ENCODE measurements around the gene TMEM63B.
"Not testable (repeated sequence)": the region's sequence is repeated elsewhere in the genome, so short reads cannot be mapped to it uniquely, and the experiment has no call there.

Gene TMEM63B

DNA sequence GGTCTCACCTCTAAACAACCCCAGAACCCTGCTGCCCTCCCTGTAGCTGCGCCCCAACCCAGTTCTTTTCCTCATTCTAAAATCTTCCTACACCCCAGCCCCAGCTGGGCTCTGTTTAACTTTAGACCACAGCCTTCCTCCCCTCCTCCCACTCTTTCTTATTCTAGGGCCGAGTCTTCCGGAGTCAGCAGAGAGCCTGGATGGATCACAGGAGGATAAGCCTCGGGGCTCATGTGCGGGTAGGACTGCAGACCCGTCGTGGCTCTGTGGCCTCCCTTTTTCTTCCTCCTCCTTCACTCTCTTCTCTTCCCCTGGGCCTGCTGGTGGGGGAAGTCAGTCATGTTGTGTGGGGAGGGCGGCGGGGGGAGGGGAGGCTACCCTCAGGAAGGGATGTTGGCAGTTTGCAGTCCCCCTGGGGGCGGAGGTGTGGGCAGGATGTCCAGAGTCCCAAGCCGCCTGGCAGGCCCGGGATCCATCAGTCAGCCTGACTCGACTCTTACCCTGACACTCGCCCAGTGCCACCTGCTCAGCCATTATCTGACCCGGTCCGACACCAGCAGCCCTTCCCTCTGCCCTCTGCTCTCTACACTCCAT, 39.3 kb downstream of the TMEM63B start:
- DNase-seq (ENCODE audit: insufficient read length, low spot score): no peak
- no peak for FAIRE-seq

DNA sequence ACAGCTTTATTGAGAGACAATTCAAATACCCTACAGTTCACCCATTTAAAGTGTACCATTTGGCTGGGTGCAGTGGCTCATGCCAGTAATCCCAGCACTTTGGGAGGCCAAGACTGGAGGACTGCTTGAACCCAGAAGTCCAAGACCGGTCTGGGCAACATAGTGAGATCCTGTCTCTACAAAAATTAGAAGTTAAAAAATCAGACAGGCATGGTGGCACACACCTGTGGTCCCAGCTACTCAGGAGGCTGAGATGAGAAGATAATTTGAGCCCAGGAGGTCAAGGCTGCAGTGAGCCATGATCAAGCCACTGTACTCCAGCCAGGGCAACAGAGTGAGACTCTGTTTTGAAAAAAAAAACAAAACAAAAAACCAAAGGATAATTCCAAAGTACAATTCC, 40.2 kb downstream of the TMEM63B start:
- no peak for DNase-seq (ENCODE audit: insufficient read length, low spot score)
- no peak for FAIRE-seq

DNA sequence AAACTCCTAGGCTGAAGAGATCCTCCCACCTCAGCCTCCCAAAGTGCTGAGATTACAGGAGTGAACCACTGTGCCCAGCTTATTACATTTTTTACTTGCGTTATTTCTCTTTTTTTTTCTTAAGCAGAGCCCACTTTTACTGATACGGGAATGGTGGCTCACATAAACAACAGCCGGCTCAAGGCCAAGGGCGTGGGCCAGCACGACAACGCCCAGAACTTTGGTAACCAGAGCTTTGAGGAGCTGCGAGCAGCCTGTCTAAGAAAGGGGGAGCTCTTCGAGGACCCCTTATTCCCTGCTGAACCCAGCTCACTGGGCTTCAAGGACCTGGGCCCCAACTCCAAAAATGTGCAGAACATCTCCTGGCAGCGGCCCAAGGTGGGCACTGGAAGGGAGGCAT, 41.8 kb downstream of the TMEM63B start:
- DNase-seq (ENCODE audit: insufficient read length, low spot score): no peak
- FAIRE-seq: no peak

DNA sequence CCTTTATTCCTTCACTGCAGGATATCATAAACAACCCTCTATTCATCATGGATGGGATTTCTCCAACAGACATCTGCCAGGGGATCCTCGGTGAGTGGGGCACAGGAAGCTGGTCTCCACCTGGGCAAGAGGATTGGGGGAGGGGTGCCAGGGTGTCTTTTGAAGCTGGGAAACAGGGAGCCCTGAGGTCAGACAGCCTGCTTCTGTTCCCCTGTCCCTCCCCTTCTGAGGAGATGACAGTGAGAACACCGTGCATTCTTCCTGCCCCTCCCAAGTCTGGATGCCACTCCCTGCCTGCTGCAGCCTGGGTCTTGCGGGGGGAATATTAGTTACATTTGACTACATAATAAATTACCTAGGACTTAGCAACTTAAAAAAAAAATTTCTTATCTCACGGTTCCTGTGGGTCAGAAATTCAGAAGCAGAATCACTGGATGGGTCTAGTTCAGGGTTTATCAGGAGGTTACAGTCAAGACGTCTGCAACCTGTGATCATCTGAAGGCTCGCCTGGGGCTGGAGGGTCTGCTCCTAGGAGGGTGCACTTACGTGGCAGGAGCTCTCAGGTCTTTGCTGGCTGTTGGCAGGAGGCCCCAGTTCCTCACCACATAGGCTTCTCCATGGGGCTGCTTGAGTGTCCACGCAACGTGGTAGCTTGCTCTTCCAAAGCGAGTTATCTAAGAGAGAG, 42.7 kb downstream of the TMEM63B start:
- no peak for FAIRE-seq
- no peak for DNase-seq (ENCODE audit: insufficient read length, low spot score)

DNA sequence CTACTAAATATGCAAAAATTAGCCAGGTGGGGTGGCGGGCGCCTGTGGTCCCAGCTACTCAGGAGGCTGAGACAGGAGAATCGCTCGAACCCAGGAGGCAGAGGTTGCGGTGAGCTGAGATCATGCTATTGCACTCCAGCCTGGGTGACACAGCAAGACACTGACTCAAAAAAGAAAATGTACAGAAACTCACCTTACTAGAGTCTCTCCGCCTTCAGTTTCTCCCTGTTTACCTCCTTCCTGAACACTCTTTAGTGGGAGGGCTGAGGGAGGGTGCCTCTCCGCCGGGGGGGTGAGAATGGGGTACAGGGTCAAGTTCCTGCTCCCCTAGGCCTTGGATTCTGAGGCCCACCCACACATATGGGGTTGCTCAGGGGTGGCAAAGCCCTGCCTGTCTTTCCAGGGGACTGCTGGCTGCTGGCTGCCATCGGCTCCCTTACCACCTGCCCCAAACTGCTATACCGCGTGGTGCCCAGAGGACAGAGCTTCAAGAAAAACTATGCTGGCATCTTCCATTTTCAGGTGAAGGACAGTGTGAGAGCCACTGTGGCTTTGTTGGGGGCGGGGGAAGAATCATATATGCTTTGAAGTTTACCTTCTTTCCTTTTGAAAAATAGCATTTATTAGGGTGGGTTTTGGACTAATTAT, 44.7 kb downstream of the TMEM63B start:
- no peak for DNase-seq (ENCODE audit: insufficient read length, low spot score)
- no peak for FAIRE-seq

DNA sequence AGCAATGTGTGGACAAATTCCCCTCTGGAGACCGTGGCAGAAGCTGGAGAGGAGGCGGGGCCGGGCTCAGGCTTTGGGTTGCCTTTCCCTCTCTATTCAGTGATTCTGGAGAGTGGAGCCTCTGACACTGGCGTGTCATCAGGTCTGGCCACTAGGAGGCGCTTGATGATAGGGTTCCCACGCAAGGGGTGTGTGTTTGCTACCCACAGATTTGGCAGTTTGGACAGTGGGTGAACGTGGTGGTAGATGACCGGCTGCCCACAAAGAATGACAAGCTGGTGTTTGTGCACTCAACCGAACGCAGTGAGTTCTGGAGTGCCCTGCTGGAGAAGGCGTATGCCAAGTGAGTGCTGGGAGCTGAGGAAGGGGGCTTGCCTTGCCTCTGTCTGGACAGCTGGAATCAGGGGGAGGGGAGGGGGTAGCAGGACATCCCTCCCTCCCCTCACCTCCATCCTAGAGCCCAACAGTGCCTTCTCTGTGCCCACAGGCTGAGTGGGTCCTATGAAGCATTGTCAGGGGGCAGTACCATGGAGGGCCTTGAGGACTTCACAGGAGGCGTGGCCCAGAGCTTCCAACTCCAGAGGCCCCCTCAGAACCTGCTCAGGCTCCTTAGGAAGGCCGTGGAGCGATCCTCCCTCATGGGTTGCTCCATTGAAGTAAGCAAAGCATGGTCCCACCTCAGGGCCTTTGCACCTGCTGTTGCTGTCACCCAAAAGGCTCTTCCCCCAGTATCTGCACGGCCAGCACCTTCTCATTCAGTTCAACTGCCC, 45.6 kb downstream of the TMEM63B start:
- FAIRE-seq (peak; percentile 13), DNase-seq (ENCODE audit: insufficient read length, low spot score) (peak; percentile 94)

DNA sequence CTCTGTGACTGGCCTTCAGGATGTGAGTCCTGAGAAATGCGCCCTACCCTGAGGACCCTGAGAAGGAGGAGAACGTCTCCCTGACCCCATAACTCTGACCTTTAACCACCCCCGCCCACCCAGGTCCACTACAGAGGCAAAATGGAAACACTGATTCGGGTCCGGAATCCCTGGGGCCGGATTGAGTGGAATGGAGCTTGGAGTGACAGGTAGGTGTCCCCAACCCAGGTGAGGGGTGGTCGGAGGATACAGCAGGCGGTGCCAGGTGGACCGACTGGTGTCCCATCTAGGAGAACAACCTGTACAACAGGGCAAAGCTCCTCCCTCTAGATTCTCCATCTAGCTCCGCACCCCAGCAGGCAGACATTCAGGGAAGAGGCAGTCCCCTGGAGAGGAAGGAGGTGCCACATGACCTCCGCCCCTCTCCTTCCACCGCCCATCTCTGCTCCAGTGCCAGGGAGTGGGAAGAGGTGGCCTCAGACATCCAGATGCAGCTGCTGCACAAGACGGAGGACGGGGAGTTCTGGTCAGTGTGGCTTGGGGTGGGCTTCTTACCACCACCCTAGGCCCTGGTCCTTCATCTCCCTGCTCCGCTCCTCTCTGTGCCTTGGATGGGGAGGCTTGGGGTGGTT, 48.9 kb downstream of the TMEM63B start:
- FAIRE-seq: no peak
- no peak for DNase-seq (ENCODE audit: insufficient read length, low spot score)

DNA sequence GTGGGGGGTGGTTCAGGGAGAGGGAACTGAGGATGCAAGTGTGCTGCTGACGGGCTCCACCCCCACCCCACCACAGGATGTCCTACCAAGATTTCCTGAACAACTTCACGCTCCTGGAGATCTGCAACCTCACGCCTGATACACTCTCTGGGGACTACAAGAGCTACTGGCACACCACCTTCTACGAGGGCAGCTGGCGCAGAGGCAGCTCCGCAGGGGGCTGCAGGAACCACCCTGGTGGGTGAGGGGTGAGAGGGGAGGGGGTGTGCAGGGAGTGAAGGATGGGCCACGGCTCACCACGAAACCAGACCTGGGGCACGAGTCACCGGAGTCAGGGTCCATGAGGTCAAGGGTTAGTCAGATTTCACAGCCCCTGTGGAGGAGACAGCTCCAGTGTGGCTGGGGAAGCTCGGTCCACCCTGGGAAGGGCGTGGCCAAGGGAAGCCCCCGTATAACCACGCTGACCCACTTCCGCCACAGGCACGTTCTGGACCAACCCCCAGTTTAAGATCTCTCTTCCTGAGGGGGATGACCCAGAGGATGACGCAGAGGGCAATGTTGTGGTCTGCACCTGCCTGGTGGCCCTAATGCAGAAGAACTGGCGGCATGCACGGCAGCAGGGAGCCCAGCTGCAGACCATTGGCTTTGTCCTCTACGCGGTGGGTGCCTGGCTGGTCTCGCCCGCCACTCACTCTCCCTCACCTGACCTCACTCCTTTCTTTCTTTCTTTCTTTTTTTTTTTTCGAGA, 49.6 kb downstream of the TMEM63B start:
- DNase-seq (ENCODE audit: insufficient read length, low spot score): no peak
- no peak for FAIRE-seq

DNA sequence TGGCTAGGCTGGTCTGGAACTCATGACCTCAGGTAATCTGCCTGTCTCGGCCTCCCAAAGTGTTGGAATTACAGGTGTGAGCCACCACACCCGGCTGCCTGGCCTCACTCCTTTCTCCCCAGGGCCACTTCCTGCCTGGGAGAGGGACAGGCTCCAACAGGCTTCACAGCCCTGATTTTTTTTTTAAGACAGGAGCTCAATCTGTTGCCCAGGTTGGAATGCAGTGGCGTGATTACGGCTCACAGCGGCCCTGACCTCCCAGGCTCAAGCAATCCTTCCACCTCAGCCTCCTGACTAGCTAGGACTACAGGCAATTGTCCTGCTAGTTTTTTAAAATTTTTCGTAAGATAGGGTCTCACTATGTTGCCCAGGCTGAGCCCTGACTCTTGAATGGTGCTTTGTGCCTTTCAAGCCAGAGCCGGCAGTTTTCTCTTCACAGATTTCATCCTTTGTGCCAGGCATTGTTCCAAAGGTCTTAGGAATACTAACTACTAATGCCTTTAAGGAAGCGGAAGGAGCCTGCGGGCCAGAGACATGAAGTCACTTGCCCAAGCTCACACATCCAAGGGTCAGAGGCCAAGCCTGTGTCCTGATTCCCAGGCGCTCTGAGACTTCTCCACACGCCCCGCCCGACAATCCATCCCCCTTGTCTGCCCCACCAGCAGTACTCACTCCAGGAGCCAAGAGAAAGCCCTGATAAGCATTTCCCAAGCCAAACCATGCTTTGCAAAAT, 50.5 kb downstream of the TMEM63B start:
- DNase-seq (ENCODE audit: insufficient read length, low spot score): no peak
- FAIRE-seq: no peak

DNA sequence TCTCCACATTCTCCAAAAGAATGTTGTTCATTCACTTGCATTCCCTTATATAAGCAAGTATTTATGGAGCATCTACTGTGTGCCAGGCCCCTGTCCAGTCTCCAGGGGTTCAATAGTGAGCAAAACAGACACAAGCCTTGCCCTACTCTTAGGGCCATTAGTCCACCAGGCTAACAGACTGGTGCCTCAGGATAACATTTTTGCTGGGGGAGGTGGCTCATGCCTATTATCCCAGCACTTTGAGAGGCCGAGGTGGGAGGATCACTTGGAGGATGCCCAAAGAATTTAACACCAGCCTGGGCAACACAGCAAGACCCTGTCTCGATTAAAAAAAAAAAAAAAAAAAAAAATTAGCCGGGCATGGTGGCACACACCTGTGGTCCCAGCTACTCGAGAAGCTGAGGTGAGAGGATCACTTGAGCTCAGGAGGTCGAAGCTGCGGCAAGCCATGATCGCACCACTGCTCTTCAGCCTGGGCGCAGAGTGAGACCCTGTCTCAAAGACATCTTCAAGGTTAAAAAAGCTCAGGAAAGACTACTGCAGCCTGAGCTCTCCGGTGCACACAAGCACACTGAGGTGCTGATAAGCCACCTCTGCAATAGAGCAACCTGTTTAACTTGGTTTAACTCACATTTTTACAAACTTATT, 51.2 kb downstream of the TMEM63B start:
- DNase-seq (ENCODE audit: insufficient read length, low spot score) (no peak), FAIRE-seq (no peak)

DNA sequence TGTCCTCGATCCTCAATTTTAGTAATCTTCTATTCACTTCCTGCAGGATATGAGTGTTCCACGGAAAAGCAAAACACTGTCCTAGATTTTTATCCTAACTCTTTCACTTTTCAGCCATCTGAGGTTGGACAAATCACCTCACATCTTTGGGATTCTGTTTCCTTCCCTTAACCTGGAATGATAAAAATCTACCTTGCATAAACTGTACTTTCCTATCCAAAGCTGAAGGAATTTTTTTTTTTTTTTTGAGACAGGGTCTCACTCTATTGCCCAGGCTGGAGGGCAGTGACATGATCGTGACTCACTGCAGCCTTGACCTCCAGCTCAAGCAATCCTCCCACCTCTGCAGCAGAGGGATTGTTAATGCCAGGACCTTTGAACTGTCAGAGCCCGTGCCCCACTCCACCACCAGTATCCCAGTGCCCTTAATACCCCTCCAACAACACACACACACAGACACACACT, 51.8 kb downstream of the TMEM63B start:
- FAIRE-seq: no peak
- no peak for DNase-seq (ENCODE audit: insufficient read length, low spot score)

DNA sequence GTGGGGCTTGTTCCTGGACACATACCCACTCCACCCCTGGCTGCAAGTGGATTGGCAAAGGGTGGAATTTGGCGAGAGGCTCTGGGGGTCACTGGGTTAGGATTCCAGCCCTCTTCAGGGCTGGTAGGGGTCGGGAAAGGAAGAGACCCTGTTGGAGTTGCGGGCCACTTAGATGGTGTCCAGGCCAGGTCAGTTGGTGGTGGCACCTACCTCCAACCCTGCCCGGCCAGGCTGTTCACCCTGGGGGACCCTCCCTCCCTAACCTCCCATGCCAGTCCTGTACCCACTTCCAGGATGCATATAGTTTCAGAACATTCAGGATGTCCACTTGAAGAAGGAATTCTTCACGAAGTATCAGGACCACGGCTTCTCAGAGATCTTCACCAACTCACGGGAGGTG, 52.3 kb downstream of the TMEM63B start:
- FAIRE-seq (no peak), DNase-seq (ENCODE audit: insufficient read length, low spot score) (no peak)

DNA sequence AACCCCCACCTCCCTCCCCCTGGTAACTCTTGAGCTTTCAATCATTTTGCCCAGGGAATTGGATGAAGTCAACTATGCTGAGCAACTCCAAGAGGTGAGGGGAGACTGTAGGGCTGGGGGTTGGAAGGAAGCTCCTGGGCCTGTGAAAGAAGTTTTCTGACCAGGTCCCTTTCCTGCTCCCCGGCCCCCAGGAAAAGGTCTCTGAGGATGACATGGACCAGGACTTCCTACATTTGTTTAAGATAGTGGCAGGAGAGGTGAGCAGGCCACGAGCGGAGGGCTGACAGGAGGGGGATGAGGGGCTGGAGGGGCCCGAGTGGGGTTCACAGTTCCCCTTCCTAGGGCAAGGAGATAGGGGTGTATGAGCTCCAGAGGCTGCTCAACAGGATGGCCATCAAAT, 53.1 kb downstream of the TMEM63B start:
- DNase-seq (ENCODE audit: insufficient read length, low spot score) (no peak), FAIRE-seq (no peak)

DNA sequence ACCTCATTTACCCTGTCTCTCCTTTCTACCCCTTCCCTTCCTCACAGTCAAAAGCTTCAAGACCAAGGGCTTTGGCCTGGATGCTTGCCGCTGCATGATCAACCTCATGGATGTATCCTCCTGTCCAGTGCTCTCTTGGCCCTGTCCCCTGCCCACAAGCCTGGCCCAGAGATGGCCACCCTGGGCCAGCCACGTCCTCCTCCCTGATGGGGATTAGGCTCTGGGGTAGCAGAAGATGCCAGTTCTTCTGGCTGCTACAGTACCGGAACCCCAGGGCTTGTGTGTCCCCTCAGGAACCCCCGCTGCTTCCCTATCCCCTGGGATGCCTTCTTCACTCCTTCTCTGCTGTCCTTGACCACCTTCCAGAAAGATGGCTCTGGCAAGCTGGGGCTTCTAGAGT, 53.5 kb downstream of the TMEM63B start:
- FAIRE-seq (no peak), DNase-seq (ENCODE audit: insufficient read length, low spot score) (no peak)

DNA sequence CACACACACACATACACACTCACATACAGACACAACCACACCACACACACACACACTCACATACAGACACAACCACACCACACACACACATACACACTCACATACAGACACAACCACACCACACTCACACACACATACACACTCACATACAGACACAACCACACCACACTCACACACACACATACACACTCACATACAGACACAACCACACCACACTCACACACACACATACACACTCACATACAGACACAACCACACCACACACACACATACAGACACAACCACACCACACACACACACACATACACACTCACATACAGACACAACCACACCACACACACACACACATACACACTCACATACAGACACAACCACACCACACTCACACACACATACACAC, 54.4 kb downstream of the TMEM63B start:
- DNase-seq (ENCODE audit: insufficient read length, low spot score); FAIRE-seq: not testable (repeated sequence)

DNA sequence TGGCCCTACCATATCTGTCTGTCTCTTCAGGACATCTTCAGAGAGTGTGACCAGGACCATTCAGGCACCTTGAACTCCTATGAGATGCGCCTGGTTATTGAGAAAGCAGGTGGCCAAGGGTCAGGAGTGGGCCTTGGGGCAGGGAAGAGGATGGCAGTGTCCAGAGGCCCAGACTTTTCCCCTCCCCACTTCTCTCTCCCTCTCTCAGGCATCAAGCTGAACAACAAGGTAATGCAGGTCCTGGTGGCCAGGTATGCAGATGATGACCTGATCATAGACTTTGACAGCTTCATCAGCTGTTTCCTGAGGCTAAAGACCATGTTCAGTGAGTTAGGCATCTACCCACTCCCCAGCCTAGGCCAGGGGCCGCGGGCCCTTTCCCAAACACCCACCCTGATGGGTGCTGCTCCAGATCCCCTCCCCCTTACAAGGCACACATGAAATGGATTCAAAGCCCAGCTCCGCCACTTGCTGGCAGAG, 55.6 kb downstream of the TMEM63B start:
- FAIRE-seq: no peak
- no peak for DNase-seq (ENCODE audit: insufficient read length, low spot score)

DNA sequence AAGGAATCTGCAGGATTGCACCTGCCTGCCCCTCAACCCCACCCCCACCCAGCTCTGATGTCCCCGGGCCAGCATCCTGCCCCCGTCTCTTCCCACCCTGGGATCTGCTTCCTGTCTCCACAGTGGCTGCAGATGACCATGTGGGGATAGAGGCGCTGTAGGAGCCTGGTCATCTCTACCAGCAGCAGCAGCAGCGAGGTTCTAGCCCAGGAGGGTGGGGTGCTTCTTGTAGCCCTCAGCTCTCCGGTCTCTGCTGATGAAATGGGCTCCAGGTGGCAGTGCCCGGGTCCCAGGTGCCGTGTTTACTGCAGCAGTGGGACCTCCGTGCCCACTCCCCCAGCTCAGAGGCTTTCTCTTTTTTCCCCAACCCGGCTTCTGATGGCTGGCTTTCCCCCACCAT, 56.4 kb downstream of the TMEM63B start:
- FAIRE-seq: no peak
- no peak for DNase-seq (ENCODE audit: insufficient read length, low spot score)

DNA sequence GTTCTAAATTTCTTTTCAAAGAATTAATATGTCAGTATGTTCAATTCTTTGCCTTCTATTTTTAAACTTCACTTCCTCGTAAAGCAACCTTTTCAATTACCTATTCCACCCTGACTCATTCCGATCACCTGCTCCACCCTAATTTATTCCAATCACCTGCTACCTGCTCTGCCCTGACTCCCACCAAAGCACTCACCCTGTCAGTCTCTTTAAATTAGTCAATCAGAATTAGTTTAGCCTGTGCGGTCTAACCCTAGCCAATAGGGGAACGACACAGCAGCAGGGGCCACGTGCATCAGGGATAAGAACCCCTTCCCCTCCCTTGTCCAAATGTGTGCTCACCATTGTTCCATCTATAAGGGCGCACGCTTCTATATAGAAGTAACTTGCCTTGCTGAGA, 58.0 kb downstream of the TMEM63B start:
- not testable (repeated sequence) for FAIRE-seq; DNase-seq (ENCODE audit: insufficient read length, low spot score)

Measured in HTR-8/SVneo (cell line).